ENCODE measurements around the gene TSPAN9.

TSPAN9 gene

DNA sequence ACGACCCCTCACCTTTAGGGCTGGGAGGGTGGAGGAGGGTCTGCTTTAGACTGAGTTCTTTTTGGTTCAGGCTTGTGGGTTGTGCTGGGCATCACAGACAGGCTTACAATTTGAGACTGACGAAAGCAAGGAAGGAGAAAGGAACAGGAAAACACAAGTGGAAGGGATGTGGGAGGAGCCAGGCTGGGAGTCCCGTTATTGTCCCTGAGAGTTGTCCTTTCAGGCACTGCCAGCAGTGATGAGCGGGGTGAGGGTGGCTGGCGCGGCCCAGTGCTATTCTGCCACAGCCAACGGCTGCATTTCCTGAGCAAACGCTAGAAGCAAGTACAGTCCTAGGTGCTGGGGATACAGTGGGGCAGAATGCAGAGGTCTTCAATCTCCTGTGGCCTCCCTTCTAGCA is 29.2 kb upstream of the TSPAN9 start:
- no peak overlapping the region for H3K9ac ChIP-seq
- H3K36me3 ChIP-seq, result no peaks in the 10 kb centered on the region
- H3K9me3 ChIP-seq (replicated peaks in 1 of 11), result no peaks in the 10 kb centered on the region
- H3K27ac ChIP-seq, result no peak overlapping the region
- H3K4me1 ChIP-seq, result peaks cover 22 to 90% (median 86%) of the 10 kb centered on the region in 10 experiments
- peaks cover 0 to 12% (median 0%) of the 10 kb centered on the region in 11 experiments; a peak in 6 of 22 replicates for H4K20me1 ChIP-seq
- peak overlapping the region in 9 of 11 experiments; percentile 18 to 83 (median 68); a peak in 17 of 22 replicates for H3K4me2 ChIP-seq
- no peak overlapping the region for H3K4me3 ChIP-seq
- H3K27me3 ChIP-seq, result peaks cover 0 to 16% (median 0%) of the 10 kb centered on the region in 11 experiments; a peak in 1 of 22 replicates
- TF ChIP-seq Cebpa-rat (IDR thresholded peaks at IDR 0.05), result no peak

DNA sequence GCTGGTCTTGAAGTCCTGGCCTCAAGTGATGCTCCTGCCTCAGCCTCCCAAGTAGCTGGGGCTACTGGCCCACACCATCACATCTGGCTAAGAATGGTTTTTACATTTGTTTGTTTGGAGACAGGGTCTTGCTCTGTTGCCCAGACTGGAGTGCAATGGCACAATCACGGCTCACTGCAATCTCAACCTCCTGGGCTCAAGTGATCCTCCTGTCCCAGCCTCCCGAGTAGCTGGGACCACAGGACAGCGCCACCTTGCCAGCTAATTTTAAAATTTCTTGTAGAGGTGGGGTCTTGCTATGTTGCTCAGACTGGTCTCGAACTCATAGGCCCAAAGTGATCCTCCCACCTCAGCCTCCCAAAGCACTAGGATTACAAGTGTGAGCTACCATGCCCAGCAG is 28.6 kb upstream of the TSPAN9 start:
- Histone ChIP-seq H3K36me3 (no peaks in the 10 kb centered on the region), H3K4me1 (peaks cover 18 to 84% (median 80%) of the 10 kb centered on the region in 10 experiments), H3K27me3 (peaks cover 0 to 16% (median 0%) of the 10 kb centered on the region in 11 experiments; a peak in 1 of 22 replicates), H3K9ac (no peak overlapping the region), H3K4me3 (no peak overlapping the region), H3K4me2 (peak overlapping the region in 7 of 11 experiments; percentile 60 to 83 (median 72); a peak in 12 of 22 replicates), H3K27ac (0 out of 22 replicates have a peak overlapping the region, but pooled peaks of 1 of the 11 experiments have one; percentile 59), H4K20me1 (peaks cover 0 to 12% (median 0%) of the 10 kb centered on the region in 11 experiments; a peak in 5 of 22 replicates), H3K9me3 (replicated peaks in 1 of 11) (no peaks in the 10 kb centered on the region)
- TF ChIP-seq Cebpa-rat (IDR thresholded peaks at IDR 0.05), result no peak

DNA sequence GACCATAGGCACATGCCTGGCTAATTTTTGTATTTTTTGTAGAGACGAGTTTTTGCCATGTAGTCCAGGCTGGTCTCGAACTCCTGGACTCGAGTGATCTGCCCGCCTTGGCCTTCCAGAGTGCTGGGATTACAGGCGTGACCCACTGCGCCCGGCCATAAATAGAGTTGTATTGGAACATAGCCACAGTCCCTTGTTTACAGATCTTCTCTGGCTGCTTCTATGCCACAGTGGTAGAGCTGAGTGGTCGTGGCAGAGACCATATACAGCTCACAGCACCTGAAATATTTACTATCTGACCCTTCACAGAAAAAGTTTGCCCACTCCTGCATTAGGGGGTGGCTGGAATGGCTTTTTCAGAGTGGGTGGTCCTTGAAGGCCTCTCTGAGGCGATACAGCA is 28.0 kb upstream of the TSPAN9 start:
- no peak for TF ChIP-seq Cebpa-rat (IDR thresholded peaks at IDR 0.05)
- H3K4me1 ChIP-seq, result peaks cover 18 to 78% (median 74%) of the 10 kb centered on the region in 10 experiments
- peak overlapping the region in 3 of 11 experiments; percentile 32 to 59 (median 44); a peak in 3 of 22 replicates for H3K27ac ChIP-seq
- H3K27me3 ChIP-seq, result peaks cover 0 to 16% (median 0%) of the 10 kb centered on the region in 11 experiments; a peak in 1 of 22 replicates
- H4K20me1 ChIP-seq, result peaks cover 0 to 12% (median 0%) of the 10 kb centered on the region in 11 experiments; a peak in 4 of 22 replicates
- H3K4me3 ChIP-seq, result peak overlapping the region in 1 of 10 experiments; percentile 23; a peak in 1 of 20 replicates
- no peaks in the 10 kb centered on the region for H3K36me3 ChIP-seq
- peak overlapping the region in 2 of 11 experiments; percentile 9 to 11; a peak in 3 of 22 replicates for H3K9ac ChIP-seq
- H3K9me3 ChIP-seq (replicated peaks in 1 of 11), result no peaks in the 10 kb centered on the region
- H3K4me2 ChIP-seq, result peak overlapping the region; percentile 47 to 83 (median 71)

DNA sequence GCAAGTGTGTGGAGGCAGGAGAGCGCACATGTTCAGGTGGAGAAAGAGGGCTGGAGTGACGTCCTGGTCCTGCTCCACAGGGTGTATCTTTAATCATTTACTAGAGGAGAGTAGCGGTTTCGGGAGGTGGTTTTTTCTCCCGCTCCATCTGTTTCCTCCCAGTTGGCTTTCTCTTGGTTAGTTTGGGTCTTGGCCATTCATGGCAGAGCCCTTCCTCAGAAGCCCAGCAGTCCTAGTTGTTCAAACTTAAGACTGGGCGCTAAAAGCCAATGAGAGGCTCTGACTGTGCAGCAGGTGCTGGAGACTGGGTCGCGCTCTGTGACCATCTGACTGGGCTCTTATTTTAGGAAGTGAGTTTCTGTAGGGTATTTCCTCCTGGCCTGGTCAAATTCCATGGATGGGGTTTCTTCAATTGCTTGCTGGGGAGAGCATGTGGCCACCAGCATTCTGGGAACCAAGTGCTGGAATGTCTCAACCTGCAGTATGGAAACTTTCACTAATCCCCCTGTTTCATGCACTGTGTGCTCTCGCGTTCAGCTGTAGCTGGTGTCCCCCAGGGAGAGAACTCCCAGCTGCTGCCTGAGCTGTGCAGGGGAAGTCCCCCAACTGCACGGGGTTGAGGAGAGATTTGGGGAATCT is 27.4 kb upstream of the TSPAN9 start:
- Histone ChIP-seq H3K27ac (peak overlapping the region in 3 of 11 experiments; percentile 32 to 59 (median 44); a peak in 5 of 22 replicates), H3K9me3 (replicated peaks in 1 of 11) (no peaks in the 10 kb centered on the region), H3K4me1 (peaks cover 18 to 72% (median 69%) of the 10 kb centered on the region in 10 experiments), H3K4me3 (peak overlapping the region in 2 of 10 experiments; percentile 18 to 23; a peak in 3 of 20 replicates), H3K9ac (peak overlapping the region in 2 of 11 experiments; percentile 9 to 11; a peak in 3 of 22 replicates), H4K20me1 (peaks cover 0 to 12% (median 0%) of the 10 kb centered on the region in 11 experiments; a peak in 4 of 22 replicates), H3K4me2 (peak overlapping the region; percentile 47 to 83 (median 71)), H3K36me3 (no peaks in the 10 kb centered on the region), H3K27me3 (peaks cover 0 to 16% (median 0%) of the 10 kb centered on the region in 11 experiments; a peak in 1 of 22 replicates)
- TF ChIP-seq Cebpa-rat (IDR thresholded peaks at IDR 0.05), result no peak

DNA sequence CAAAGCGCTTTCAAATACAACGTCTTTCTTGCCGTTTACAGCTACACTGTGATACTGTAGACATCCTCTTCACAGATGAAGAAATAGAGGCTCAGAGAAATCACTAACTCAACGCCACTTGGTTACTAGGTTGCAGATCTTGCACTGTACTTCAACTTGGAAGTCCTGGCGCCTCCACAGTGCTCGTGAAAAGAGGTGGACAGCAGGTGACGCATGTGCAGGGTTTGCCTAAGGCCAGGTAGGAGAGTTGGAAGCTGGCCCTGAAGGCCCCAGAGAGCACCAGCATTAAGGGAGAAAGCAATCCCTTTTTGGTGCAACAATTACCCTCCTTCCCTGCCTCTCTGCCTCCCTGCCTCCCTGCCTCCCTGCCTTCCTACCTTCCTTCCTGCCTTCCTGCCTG is 22.8 kb upstream of the TSPAN9 start:
- peaks cover 0 to 8% (median 0%) of the 10 kb centered on the region in 11 experiments; a peak in 4 of 22 replicates for H4K20me1 ChIP-seq

DNA sequence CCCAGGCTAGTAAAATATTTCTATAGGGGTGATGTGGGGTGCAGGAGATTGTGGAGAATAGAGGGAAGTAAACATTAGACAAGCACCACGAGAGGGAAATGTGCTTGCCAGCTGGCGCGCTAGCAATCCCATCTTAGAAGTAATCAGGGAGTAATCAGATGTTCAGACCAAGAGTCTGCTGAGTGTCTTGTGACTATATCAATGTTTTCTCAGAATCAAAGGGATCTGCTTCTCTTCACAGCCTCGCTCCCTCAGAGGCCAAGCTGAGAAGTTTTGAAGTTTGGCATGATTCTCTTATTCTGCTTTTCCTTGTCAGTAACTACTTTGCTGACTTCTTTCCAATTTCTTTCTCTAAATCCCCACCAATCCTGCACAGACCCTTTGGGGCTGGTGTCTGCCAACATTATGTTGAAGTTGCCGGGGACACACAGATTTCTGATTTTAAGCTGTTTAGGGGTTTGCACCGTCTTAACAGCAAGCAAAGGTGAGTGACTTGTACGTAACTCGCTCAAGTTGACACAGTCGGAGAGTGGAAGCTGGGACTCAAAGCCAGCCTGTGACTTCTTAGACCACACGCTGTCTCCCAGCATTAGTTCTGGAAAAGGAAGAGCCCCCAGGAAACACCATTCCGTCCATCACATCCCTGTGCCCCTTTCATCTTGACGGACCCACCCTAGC is 22.0 kb upstream of the TSPAN9 start:
- H3K27ac ChIP-seq, result no peak overlapping the region
- no peak overlapping the region for H3K4me2 ChIP-seq
- no peak for TF ChIP-seq Cebpa-rat (IDR thresholded peaks at IDR 0.05)

More for the DNA sequence above, 22.8 kb upstream of the TSPAN9 start:
- Histone ChIP-seq H3K36me3 (no peaks in the 10 kb centered on the region), H3K9me3 (replicated peaks in 1 of 11) (no peaks in the 10 kb centered on the region), H3K27me3 (peaks cover 0 to 4% (median 0%) of the 10 kb centered on the region in 11 experiments; a peak in 1 of 22 replicates), H3K4me3 (no peak overlapping the region), H3K4me2 (no peak overlapping the region), H3K9ac (no peak overlapping the region), H3K27ac (no peak overlapping the region), H3K4me1 (peaks cover 12 to 36% (median 28%) of the 10 kb centered on the region in 10 experiments)
- no peak for TF ChIP-seq Cebpa-rat (IDR thresholded peaks at IDR 0.05)

DNA sequence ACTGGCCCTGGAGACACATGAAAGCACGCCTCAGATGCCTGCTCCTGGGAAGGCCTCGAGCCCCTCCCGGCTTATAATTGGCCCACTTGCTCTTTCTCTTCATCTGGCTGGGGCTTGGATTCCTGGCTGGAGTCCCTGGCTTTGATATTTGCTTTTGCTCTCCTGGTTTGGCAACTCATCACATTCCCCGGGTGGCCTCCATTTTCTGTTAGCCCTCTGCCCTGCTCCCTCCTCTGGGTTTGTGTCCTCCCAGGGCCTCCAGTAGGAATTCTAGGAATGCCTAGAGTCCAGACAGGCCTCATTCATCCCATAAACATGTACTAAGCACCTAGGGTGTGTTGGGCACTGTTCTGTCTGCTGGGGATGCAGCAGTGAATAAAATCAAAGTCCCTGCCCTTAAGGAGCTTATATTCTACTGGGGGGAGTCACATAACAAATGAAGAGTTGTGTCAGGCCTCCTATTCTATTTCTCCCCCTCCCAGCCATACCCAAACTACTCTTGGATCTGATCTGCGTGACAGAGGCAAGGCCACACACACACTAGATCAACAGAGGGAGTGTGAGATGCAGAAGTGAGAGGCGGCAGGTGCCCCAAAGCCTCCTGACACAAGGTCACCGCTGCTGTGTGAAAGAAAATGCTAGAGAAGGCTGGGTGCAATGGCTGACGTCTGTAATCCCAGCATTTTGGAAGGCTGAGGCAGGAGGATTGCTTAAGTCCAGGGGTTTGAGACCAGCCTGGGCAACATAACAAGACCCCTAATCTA is 21.3 kb upstream of the TSPAN9 start:
- Histone ChIP-seq H3K4me1 (peaks cover 0 to 21% (median 13%) of the 10 kb centered on the region in 10 experiments; a peak in 16 of 20 replicates), H3K36me3 (no peaks in the 10 kb centered on the region), H3K9me3 (replicated peaks in 1 of 11) (no peaks in the 10 kb centered on the region), H3K27ac (no peak overlapping the region), H4K20me1 (no peaks in the 10 kb centered on the region), H3K4me3 (no peak overlapping the region), H3K4me2 (peak overlapping the region in 4 of 11 experiments; percentile 14 to 40 (median 38); a peak in 8 of 22 replicates), H3K27me3 (no peaks in the 10 kb centered on the region), H3K9ac (no peak overlapping the region)
- no peak for TF ChIP-seq Cebpa-rat (IDR thresholded peaks at IDR 0.05)

More for the DNA sequence above, 22.0 kb upstream of the TSPAN9 start:
- Histone ChIP-seq H3K27me3 (no peaks in the 10 kb centered on the region), H3K4me3 (no peak overlapping the region), H3K9ac (no peak overlapping the region), H4K20me1 (peaks cover 0 to under 1% (median 0%) of the 10 kb centered on the region in 11 experiments; a peak in 1 of 22 replicates), H3K9me3 (replicated peaks in 1 of 11) (no peaks in the 10 kb centered on the region), H3K36me3 (no peaks in the 10 kb centered on the region), H3K4me1 (peaks cover 4 to 28% (median 21%) of the 10 kb centered on the region in 10 experiments)

DNA sequence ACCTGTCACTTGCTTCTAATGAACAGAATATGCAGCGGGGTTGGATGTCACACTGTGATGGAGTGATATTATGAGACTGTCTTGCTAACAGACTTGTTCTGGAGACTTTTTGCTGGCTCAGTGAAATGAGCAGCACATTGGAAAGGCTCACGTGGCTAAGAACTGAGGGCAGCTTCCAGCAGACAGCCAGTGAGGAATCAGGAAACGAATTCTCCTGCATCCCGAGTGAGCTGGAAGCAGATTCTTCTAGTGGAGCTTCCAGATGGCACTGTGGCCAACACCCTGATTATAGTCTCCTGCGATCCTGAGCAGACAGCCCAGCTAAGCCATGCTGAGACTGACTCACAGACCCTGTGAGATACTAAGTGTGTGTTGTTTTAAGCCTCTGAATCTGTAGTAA is 16.1 kb upstream of the TSPAN9 start:
- Histone ChIP-seq H4K20me1 (no peaks in the 10 kb centered on the region), H3K4me3 (no peak overlapping the region), H3K4me2 (no peak overlapping the region), H3K9me3 (replicated peaks in 1 of 11) (peaks cover 11 to 18% (median 15%) of the 10 kb centered on the region in 11 experiments; a peak in 19 of 22 replicates), H3K27ac (no peak overlapping the region), H3K27me3 (no peaks in the 10 kb centered on the region), H3K9ac (no peak overlapping the region), H3K36me3 (no peaks in the 10 kb centered on the region), H3K4me1 (peaks cover 0 to 12% (median 3%) of the 10 kb centered on the region in 10 experiments; a peak in 9 of 20 replicates)
- no peak for TF ChIP-seq Cebpa-rat (IDR thresholded peaks at IDR 0.05)
